GM18907 (cell line): Measurements from ENCODE around the gene ZDHHC1.
"Not testable (repeated sequence)": the region's sequence is repeated elsewhere in the genome, so short reads cannot be mapped to it uniquely, and the experiment has no call there.

Experiments
- ATAC-seq: cut with Tn5 transposase; IDR thresholded peaks from one replicate; pipeline ENCODE4 v1.9.1; 2021; ENCODE audit warnings: mild to moderate bottlenecking, moderate library complexity; ENCODE audit not compliant: unreplicated experiment

ZDHHC1 gene

GRCh38 chr16:67378642-67379041 is 37.6 kb downstream of the ZDHHC1 start:
- no peak for ATAC-seq

- not testable (repeated sequence) for ATAC-seq
These were observed 40.3 kb downstream of the ZDHHC1 start for GRCh38 chr16:67376012-67376411.

DNA sequence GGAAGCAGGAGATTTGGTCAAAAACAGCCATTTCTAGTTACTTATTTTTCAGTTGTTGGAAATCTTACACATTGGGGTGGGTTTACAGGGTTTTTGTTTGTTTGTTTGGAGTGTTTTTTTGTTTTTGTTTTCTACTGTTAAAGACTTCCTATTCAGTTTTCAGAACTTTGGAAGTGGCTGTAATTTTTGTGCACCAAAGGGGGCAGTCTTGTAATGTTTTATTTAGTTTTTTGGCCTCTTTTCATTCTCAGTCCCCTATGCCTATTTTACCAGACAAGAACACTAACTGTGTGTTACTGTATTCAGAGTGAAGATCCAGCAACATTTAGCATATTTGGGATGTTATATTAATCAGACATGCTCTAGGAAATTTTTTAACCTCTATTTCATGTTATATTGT is 43.6 kb downstream of the ZDHHC1 start:
- no peak for ATAC-seq

GRCh38 chr16:67370661-67371060 is 45.6 kb downstream of the ZDHHC1 start:
- no peak for ATAC-seq

DNA sequence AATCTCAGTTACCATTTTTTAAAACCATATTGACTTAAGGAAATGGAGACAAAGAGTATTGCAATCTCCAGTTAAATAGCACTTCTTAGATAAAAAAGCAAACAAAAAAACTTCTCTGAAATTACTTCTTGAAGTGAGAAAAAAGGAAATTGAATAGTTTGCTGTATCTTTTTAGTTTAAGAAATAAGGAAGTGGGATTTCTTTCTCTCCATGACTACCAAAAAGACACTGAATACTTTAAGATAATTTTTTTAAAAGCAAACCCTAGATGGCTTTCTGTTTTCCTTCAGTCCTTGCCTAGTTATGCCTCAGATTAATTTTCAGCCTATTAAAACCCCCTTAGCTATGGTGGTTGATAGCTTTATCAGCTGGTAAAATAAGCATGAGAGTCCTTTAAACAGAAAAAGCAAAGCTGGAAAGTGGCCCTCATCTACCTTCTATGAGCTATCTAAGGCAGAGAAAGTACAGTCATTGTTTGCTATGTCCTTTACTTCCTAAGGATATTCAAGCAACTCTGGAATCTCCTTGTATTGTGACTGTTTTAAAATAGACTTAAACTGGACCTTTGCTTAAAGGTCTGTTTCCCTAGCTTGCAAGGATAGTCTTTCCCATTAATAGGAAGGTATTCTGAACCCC is 51.6 kb downstream of the ZDHHC1 start:
- no peak for ATAC-seq

GRCh38 chr16:67361038-67361437 is 55.2 kb downstream of the ZDHHC1 start:
- ATAC-seq = no peak

DNA sequence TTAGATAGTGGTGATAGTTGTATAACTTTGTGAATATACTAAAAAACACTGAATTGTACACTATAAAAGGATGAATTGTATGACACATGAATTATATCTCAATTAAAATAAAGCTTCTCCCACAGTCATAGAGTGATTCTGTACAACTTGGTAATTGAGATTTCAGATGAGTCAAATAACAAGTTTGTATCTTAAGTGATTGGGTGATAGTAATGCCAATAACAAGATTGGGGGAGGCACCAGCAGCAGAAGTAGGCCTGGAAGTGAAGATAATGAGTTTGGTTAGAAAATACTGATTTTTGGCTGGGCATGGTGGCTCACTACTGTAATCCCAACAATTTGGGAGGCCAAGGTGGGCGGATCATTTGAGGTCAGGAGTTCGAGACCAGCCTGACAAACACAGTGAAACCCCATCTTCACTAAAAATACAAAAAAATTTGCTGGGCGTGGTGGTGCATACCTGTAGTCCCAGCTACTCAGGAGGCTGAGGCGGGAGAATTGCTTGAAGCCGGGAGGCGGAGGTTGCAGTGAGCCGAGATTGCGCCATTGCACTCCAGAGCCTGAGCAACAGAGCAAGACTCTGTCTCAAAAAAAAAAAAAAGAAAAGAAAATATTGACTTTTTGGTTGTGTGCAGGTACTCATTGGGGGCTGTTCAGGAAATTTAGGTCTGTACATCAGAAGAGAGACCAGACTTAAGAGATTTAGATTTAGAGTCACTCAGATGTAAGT is 56.6 kb downstream of the ZDHHC1 start:
- not testable (repeated sequence) for ATAC-seq

DNA sequence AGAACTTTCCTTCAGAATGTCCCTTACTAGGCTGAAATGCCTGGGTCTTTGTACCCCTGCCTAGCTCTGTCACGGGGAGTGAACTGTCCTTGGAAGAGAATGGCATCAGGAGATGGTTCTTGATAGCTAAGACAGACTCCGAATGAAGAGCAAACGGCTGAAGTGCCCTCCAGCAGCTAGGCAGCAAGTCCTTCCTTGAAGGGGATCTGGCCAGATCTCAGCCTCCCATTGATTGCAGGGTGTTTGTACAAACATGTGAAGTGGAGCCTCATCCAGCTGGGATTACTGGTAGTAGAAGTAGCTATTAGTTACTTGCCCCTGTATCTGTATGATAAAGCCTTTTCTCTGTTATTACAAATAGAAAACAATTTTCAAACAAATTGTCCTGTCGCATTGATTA is 58.7 kb downstream of the ZDHHC1 start:
- ATAC-seq = no peak

- no peak for ATAC-seq
These were observed 59.9 kb downstream of the ZDHHC1 start for GRCh38 chr16:67356396-67356795.

DNA sequence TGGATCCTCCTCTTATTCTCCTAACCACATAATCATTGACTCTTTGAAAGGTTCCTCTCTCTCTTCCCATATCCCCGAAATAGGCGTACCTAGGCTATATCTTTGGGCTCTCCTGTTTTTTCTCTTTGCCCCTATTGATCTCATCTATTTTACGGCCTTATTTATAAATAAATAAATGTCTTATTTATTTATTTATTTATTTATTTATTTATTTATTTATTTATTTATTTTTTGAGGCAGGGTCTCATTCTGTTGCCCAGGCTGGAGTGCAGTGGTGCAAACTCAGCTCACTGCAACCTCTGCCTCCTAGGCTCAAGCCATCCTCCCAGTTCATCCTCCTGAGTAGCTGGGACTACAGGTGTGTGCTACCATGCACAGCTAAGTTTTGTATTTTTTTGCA is 63.8 kb downstream of the ZDHHC1 start:
- ATAC-seq = not testable (repeated sequence)

DNA sequence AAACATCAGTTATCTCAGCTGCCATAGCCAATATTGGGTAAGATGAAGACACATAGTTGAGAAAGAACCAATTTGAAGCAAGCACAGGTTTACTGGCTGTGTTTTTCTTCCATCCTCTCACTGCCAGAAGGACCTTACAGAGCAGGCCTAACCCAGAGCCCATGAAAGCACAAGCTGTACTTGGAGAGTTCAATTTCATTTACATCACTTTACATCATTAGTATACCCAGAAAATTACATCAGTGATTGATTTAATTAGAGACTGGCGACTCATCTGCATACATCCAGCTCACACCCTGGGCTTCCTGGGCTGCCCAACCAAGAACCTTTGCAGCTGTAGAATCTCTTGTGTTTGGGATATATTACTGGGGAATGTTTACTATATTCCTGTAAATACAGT is 66.0 kb downstream of the ZDHHC1 start:
- ATAC-seq = no peak

GRCh38 chr16:67349172-67349571 is 67.1 kb downstream of the ZDHHC1 start:
- ATAC-seq = no peak

- no peak for ATAC-seq
These were observed 69.9 kb downstream of the ZDHHC1 start for GRCh38 chr16:67346341-67346740.

GRCh38 chr16:67345401-67345800 is 70.9 kb downstream of the ZDHHC1 start:
- ATAC-seq = no peak
